ENCODE results near the gene PTOV1.

PTOV1 gene

DNA sequence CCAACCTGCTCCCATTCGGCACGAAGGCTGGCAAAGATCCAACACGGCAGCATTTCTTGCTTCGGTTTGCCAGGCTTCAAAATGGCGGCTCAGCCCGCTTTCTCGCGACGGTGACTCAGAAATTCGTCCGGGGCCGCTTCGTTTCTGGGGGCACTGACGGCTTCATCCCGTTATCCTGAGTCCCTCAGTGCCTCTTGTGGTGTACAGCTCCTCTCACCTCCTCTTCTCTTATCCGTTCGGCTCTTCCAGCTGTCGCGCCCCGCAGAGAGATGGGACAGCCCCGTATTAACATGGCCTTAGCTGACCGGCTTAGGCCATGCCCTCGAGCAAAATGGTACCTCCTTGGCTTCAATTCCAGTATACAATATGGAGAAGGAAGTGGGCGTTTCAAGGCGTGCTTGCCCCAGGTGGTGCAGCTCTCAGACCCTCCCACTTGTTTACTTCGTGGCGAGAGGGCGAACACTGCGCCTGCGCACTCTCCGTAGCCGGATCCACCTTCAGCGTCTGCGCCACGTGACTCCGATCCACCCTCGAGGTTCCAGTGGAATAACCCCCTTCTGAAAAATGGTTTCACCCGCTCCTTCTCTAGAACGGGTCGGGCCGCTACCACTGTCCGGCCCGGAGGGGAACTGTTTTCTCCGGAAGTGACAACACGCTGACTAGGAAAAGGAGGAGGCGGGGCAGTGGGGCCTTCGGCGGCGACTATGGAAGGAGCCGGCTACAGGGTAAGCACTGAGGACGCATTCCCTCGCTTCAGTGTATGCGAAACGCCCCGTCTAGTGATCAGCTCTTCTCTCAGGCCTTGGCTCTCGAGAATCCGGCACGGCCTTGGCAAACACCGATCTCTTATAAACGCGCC lies 26.3 kb downstream of the PTOV1 start, which contains the start of the genes AKT1S1 and TBC1D17:
AKT1S1 (minus strand) TSS at position 336 of the 859 bp plus-strand sequence. CDS start 4,060 bp downstream, outside the sequence.
TBC1D17 (plus strand) TSS at position 683 of the 859 bp plus-strand sequence; CDS start at position 705, 22 bp downstream.
- DNase-seq, result peak; percentile 98

DNA sequence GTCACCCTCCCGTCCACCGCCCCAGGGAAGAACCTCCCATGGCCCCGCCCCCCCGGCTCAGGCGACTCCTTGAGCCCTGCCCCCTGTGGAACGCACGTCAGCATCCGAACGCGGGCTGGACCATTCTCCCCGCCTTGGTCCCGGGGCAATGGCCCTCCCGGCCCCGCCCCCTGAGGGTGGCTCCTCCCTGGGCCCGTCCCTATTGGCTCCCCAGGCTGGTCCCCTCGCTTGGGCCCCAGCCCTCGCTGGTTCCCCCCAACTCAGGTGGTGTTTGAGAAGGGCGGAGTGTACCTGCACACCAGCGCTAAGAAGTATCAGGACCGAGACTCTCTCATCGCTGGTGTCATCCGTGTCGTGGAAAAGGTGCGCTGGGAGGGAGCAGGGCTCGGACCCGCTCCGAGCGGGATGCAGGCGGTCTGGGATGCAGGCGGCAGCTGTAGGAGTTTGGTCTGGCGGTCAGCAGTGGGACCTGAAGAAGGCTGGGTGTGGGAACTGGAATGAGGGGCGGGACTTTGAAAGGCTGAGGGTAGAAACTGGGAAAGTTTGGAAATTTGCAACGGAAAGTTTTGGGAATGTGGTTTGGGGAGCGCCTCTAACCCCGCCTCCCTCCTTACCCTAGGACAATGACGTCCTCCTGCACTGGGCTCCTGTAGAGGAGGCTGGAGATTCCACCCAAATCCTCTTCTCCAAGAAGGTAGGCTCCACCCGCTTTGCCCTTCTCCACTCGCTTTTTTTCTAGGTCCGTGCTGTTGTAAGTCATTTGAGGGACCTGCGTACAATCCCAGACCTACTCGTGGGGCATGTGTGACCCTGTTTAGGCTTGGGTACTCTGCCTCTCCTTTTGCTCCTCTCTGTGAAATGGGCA lies 27.2 kb downstream of the PTOV1 start:
- peak; percentile 98 for DNase-seq

DNA sequence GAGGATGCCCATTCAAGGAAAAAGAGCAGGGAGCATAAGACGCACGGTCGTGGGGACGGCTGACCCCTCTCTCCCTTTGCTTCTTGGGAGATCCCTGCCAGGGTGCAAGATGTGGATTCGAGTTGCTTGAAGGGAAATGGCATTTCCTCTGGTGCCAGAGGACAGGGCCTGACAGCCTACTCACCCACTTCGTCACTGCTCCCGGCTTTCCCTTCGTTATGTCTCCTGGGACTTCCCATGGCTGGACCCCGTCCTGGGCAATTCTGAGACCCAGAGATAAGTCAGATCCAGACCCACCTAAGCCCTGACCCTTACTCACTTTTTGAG lies 27.7 kb downstream of the PTOV1 start:
- DNase-seq, result no peak

DNA sequence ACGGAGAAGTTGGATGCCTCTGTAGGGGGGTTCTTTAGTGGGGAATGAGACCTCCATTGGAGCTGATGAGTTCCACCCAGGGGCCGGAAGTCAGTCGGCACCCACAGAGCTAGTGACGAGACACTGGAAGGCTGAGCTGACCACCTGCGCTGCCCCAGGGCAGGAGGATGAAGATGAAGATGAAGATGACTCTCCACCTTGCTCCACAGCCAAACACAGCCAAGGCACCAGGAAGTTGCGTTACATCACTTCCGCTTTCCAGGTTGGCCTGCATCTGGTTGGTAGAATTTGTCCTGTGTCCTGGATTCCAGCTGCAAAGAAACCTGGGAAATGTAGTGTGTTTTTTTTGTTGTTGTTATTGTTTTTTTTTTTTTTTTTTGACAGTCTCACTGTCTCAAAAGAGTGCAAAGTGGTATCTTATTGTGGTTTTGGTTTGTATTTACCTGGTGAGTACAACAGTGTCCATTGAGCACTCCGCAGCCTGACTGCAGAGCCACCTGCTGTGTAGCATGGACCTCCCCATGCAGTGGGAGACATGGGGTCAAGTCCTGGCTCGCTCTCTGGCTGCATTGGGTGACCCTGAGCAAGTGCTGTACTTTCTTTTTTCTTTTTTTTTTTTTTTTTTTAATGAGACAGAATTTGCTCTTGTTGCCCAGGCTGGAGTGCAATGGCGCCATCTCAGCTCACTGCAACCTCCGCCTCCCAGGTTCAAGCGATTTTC lies 28.4 kb downstream of the PTOV1 start:
- DNase-seq, result no peak

DNA sequence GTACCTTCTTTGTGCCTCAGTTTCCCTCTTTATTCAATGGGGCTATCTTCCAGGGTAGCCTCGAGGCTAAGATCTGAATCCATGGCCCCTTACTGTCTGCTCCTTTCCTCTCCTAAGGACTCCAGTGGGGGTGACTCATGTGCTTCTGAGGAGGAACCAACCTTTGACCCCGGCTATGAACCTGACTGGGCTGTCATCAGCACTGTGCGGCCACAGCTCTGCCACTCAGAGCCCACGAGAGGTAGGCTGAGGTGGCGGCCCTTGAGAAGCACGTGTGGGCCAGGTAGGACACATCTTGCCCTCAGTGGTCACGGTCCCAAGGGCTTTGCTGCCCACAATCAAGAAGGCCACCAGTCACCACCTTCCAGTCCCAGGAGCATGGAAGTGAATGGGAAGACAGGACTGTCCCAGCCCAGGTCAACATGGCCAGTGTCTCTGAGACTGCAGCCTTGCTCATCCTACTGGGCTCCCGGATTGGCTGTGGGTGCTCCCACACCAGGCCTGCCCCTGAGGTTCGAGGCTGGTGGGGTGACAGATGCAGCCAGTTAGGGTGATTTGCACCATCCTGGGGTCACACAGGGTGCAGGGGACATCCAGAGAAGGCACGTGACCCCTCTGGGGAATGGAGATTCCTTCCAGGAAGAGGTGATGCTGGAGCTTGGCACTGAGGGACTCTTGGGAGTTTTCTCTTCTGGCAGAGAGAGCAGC lies 29.4 kb downstream of the PTOV1 start:
- DNase-seq, result no peak

- no peak for DNase-seq
Measured at GRCh38 chr19:49881186-49881585, 30.2 kb downstream of the PTOV1 start.

- no peak for DNase-seq
Measured at GRCh38 chr19:49881672-49882394, 30.9 kb downstream of the PTOV1 start.

DNA sequence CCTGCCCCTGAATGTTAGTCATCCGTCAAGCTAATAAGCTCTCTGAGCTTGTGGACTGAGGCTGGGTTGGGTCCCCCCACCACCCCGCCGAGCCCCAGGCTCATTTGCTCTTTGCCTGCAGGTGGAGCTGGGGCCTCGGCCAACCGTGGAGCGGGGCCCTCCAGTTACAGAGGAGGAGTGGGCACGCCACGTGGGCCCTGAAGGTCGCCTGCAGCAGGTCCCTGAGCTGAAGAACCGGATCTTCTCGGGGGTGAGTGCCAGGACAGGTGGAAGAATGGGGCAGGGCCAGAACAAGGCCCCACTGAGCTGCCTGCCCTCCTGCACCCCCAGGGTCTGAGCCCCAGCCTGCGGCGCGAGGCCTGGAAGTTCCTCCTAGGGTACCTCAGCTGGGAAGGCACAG lies 31.7 kb downstream of the PTOV1 start:
- DNase-seq, result no peak

GRCh38 chr19:49883094-49883493 lies 32.1 kb downstream of the PTOV1 start:
- DNase-seq, result no peak

GRCh38 chr19:49884109-49884508 lies 33.1 kb downstream of the PTOV1 start:
- DNase-seq, result no peak

GRCh38 chr19:49884760-49885159 lies 33.8 kb downstream of the PTOV1 start:
- DNase-seq, result no peak

DNA sequence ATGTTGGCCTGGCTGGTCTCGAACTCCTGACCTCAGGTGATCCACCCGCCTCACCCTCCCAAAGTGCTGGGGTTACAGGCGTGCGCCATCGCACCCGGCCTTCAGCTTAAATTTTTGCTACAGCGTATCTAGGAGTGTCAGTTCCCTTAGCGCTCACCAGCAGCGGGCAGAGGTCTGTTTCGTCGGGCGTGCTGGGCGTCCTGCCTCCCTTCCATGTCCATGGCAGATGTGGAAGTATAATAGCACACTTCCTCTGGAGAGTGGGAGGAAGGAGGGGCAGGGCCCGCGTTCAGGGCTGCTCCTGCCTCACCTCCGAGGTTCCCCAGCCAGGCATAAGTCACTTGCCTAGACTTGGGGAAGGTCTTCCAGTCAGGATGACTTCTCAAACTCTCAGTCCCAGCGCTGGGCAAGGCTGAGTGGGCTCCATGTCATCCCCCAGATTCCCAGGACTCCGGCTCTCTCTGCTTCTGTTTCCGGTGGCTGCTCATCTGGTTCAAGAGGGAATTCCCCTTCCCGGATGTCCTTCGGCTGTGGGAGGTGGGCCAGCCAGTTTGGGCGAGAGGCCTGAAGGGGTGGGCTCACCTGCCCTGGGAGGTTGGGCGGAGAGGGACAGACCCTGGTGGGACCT lies 36.2 kb downstream of the PTOV1 start:
- no peak for DNase-seq

GRCh38 chr19:49887665-49888509 lies 36.9 kb downstream of the PTOV1 start:
- no peak for DNase-seq

DNA sequence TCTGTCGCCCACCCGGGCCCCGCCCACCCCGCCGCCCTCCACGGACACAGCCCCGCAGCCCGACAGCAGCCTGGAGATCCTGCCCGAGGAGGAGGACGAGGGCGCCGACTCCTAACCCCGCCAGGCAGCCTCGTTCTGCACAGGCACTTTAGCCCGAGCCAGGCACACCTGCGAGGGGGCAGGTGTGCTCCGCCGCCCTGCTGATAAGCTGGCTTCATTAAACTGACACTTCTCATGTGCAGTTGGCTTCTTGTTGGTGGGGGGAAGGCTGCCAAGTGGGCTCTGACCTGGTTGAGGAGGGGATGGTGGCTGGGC lies 37.5 kb downstream of the PTOV1 start:
- no peak for DNase-seq

GRCh38 chr19:49889038-49889686 lies 38.2 kb downstream of the PTOV1 start:
- no peak for DNase-seq

GRCh38 chr19:49889687-49890348 lies 38.9 kb downstream of the PTOV1 start:
- DNase-seq, result peak; percentile 61

DNA sequence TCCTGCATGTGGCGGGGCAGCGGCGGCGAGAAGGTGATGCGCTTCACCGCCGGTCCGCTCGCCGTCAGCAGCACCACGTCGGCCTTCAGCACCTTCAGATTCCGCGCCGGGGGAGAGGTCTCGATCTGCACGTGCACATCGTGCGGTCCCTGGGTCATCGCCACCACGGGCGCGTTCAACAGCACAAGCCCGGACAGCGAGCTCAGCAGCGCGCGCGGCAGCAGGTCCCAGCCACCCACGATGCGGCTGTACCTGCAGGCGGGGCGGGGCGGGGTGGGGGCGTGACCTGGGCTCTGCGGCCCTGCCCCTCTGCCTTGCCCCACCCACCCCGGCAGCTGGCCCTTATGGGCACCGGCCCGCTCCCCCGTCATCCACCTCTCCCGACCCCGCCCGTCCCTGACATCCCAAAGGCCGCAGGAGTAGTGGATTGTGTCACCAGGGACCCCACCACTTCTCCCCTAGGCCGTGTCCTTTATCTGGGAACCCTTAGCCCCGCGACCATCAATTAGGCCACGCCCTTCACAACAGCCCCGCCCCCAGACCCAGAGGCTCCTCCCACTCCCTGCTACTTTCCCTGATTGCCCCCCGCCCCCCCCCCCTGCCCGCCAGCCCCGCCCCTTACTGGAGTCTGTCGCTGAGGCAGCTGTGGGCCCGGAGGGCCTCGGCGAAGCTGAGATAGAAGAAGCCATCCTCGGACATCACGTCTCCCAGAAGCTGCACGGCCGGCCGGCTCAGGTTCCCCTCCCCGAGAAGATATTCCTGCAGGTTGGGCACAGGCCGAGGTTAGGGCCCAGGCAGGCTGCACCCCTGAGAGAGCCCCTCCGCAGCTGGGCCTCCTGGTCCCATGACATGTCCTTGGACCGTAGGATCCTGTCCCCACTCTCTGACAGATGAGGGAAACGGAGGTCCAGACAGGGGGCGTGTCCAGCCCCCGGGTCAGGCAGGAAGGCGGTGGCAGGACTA lies 39.7 kb downstream of the PTOV1 start:
- DNase-seq, result peak; percentile 54

DNA sequence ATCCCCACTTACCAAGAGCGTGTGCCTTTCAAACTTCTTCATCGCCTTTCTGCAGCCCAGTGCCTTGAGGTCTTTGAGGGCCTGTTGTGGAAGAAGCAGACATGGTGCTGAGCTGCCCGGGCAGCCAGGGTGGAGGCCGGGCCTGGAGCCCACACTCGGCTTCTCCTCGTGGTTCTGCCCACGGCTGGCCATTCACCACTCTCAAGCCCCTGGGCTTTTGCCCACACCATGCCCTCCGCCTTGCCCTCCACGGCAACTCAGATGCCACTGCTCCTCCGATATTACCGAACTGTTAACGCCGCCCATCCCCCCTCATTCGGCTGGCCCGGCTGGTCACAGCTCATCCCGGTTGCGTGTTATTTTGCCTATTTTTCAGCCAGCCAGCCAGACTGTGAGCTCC lies 40.4 kb downstream of the PTOV1 start:
- DNase-seq, result no peak
